HFFc6 (cell line): Measurements from ENCODE around the gene SESN1. TPM values are rescaled to one million over a fixed set of nuclear protein-coding genes. Genes with fewer than 3 reads are reported as not detected.

ENCODE experiments used
- DNase-seq: peaks from one replicate; pipeline ENCODE4 v3.0.0-alpha.2; 2018
- H3K27ac Mint-ChIP-seq: 2 replicates; pipeline ENCODE4 v1.8.0; 2020; ENCODE audit warnings: mild to moderate bottlenecking, mixed read lengths
- H3K27me3 Mint-ChIP-seq: 2 replicates; pipeline ENCODE4 v1.8.0; 2021; ENCODE audit warnings: mild to moderate bottlenecking, moderate library complexity, mixed read lengths; ENCODE audit not compliant: insufficient read depth
- H3K36me3 Mint-ChIP-seq: 2 replicates; pipeline ENCODE4 v1.8.0; 2021; ENCODE audit warnings: low read depth, mixed read lengths
- H3K4me1 Mint-ChIP-seq: 2 replicates; pipeline ENCODE4 v1.8.0; 2020; ENCODE audit warnings: low read depth, mixed read lengths
- H3K4me3 Mint-ChIP-seq: 2 replicates; pipeline ENCODE4 v1.8.0; 2020; ENCODE audit warnings: mild to moderate bottlenecking, moderate library complexity, mixed read lengths
- H3K9me3 Mint-ChIP-seq: 2 replicates; pipeline ENCODE4 v1.8.0; 2020; ENCODE audit warnings: mild to moderate bottlenecking, mixed read lengths
- CTCF ChIP-seq: fragments of 200-600 bp; sonication (generic); IDR thresholded peaks from 2 replicates; pipeline ENCODE4 v1.5.0; 2021; ENCODE audit warnings: antibody characterized with exemption, mild to moderate bottlenecking
- total RNA-seq, 6 experiments: library from RNA; stranded (reverse); fragmentation: NEBNext Ultra II Directional; extraction: Animal tissue kit (Norgen Biotek cat#: 25700); gene quantifications; 2 replicates in 1 of 6; 3 replicates in 5 of 6; pipeline ENCODE4 v1.2.3, GENCODE V29; 2021

The SESN1 gene
- total RNA-seq, 6 experiments from 2014 or later = 12.1 to 16.9 (median 13.7) TPM

- Mint-ChIP-seq H3K4me1 (0 out of 2 replicates have a peak, but pooled peaks cover 5% of the 10 kb centered on the region), H3K9me3 (no peaks in the 10 kb centered on the region), H3K27me3 (no peaks in the 10 kb centered on the region), H3K4me3 (no peak overlapping the region), H3K27ac (no peak overlapping the region), H3K36me3 (no peaks in the 10 kb centered on the region; the same call in 1 of the 2 replicates)
- TF ChIP-seq CTCF = no peak
- no peak for DNase-seq
These were observed 46.5 kb downstream of the SESN1 start for GRCh38 chr6:109048176-109048575.

- Mint-ChIP-seq H3K36me3 (no peaks in the 10 kb centered on the region; the same call in 1 of the 2 replicates), H3K27me3 (no peaks in the 10 kb centered on the region)
These were observed 49.2 kb downstream of the SESN1 start for GRCh38 chr6:109045493-109045892.

GRCh38 chr6:109039795-109040194, 54.9 kb downstream of the SESN1 start:
- Mint-ChIP-seq H3K4me3 (no peak overlapping the region), H3K9me3 (no peaks in the 10 kb centered on the region), H3K36me3 (no peaks in the 10 kb centered on the region), H3K27me3 (no peaks in the 10 kb centered on the region), H3K27ac (no peak overlapping the region), H3K4me1 (no peaks in the 10 kb centered on the region)
- TF ChIP-seq CTCF = no peak
- DNase-seq = no peak

More at GRCh38 chr6:109045493-109045892, 49.2 kb downstream of the SESN1 start:
- Mint-ChIP-seq H3K4me3 (no peak overlapping the region), H3K27ac (no peak overlapping the region), H3K9me3 (no peaks in the 10 kb centered on the region), H3K4me1 (no peaks in the 10 kb centered on the region)
- TF ChIP-seq CTCF = no peak
- DNase-seq = no peak

GRCh38 chr6:109038837-109039398, 55.7 kb downstream of the SESN1 start:
- no peak for TF ChIP-seq CTCF
- no peaks in the 10 kb centered on the region for H3K4me1 Mint-ChIP-seq
- H3K9me3 Mint-ChIP-seq = no peaks in the 10 kb centered on the region
- no peaks in the 10 kb centered on the region for H3K27me3 Mint-ChIP-seq
- no peak for DNase-seq
- H3K36me3 Mint-ChIP-seq = no peaks in the 10 kb centered on the region
- H3K27ac Mint-ChIP-seq = no peak overlapping the region
- no peak overlapping the region for H3K4me3 Mint-ChIP-seq

GRCh38 chr6:109036574-109037294, 57.9 kb downstream of the SESN1 start:
- TF ChIP-seq CTCF = no peak
- Mint-ChIP-seq H3K36me3 (no peaks in the 10 kb centered on the region), H3K4me1 (no peaks in the 10 kb centered on the region), H3K27me3 (no peaks in the 10 kb centered on the region), H3K9me3 (no peaks in the 10 kb centered on the region), H3K4me3 (no peak overlapping the region), H3K27ac (no peak overlapping the region)
- DNase-seq = no peak
